Measurements from ENCODE around the gene ABCA12.
A peak's percentile ranks its signal among the peaks of the same experiment; 100 is the strongest.

The ABCA12 gene

DNA sequence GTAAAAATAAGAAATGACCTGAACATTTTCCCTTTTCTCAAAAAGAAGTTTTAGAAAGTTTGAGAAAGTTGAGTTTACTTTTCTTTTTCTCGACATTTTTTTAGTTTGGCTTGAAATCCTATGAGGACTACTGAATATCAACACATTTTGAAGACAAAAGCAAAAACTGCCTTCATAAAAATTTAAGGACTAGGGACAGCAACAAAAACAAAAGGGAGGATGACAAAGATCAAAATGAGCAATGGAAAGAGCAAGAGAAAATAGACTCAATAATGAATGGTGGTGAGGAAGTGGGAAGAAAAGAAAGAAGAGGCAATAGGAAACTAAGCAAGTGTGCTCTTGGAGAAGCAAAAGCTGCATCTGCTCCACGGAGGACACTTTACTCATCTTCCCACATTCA, 82.5 kb downstream of the ABCA12 start:
- H3K27me3 ChIP-seq: no peaks in the 10 kb centered on the region
- H3K36me3 ChIP-seq: no peaks in the 10 kb centered on the region
- H3K4me3 ChIP-seq: no peak overlapping the region
- no peak overlapping the region for H3K4me2 ChIP-seq
- TF ChIP-seq Cebpa-rat (IDR thresholded peaks at IDR 0.05): no peak
- H4K20me1 ChIP-seq: no peaks in the 10 kb centered on the region
- H3K9ac ChIP-seq: no peak overlapping the region
- H3K4me1 ChIP-seq: no peaks in the 10 kb centered on the region
- H3K27ac ChIP-seq: no peak overlapping the region
- H3K9me3 ChIP-seq: no peaks in the 10 kb centered on the region

DNA sequence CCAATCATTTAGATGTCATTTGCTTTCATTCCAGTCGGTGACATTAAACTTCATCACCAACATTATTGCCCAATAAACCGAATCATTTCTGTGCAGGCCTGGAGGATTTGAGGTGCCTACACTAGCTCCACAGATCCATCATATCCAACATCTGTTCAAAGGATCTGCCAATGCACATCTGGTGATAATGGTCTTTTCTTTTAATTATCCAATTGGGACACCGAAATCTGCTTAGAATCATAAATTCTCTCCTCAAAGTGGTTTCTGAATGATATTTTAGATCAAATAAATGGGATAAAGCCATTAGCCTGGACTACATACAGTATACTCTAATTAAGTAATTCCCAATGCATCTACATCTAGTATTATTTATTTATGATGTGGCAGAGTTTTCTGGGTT, 85.6 kb downstream of the ABCA12 start:
- TF ChIP-seq Cebpa-rat (IDR thresholded peaks at IDR 0.05): no peak

DNA sequence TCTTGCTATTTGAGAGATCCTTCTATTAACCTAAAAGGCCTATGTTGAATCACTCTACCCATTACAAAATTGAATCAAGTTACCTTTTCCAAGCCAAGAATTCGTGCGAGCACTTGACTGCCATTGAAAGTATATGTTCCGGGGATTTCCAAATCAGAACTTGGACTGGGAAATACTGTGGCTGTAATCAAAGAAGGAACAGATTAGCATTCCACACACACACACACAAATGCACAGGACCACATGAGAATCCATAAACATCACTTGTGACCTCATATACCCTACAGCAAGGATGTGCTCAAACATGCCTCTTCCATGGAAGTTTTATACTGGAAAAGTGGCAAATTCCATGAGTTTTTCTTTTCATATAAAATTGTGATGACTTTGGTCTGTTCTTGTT, 86.0 kb downstream of the ABCA12 start:
- H3K4me3 ChIP-seq: no peak overlapping the region
- H4K20me1 ChIP-seq: no peaks in the 10 kb centered on the region
- H3K4me2 ChIP-seq: no peak overlapping the region
- H3K4me1 ChIP-seq: no peaks in the 10 kb centered on the region
- H3K27ac ChIP-seq: no peak overlapping the region
- H3K27me3 ChIP-seq: no peaks in the 10 kb centered on the region
- H3K9ac ChIP-seq: no peak overlapping the region
- H3K36me3 ChIP-seq: no peaks in the 10 kb centered on the region
- TF ChIP-seq Cebpa-rat (IDR thresholded peaks at IDR 0.05): no peak
- H3K9me3 ChIP-seq: peaks cover 4% of the 10 kb centered on the region; the same call in 1 of the 2 replicates

More for the DNA sequence above, 85.6 kb downstream of the ABCA12 start:
- Histone ChIP-seq H3K4me1 (no peaks in the 10 kb centered on the region), H4K20me1 (no peaks in the 10 kb centered on the region), H3K4me2 (no peak overlapping the region), H3K9ac (no peak overlapping the region), H3K27ac (no peak overlapping the region), H3K9me3 (peaks cover 2% of the 10 kb centered on the region; the same call in 1 of the 2 replicates), H3K36me3 (no peaks in the 10 kb centered on the region), H3K27me3 (no peaks in the 10 kb centered on the region), H3K4me3 (no peak overlapping the region)

DNA sequence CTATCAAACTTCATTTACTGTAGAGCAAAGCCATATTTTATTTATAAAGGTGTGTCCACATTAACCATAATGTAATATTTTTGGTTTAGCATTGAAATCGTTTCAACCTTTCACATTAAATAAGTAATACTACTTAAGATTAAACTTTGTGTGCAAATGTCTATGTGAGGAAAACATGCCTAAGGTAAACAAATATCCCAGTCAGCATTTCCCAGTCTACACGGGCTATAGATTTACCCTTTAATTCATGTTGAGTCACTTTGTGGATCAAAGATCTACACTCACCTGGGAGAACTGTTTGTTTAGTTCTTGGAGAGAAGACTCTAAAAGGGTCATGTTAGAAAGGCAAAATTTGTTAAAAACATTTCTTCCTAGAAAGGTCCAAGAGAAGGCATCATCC, 89.1 kb downstream of the ABCA12 start:
- Histone ChIP-seq H3K4me2 (no peak overlapping the region), H3K4me1 (peaks cover 5% of the 10 kb centered on the region; the same call in 1 of the 2 replicates), H3K4me3 (no peak overlapping the region), H3K9ac (no peak overlapping the region), H3K27ac (no peak overlapping the region), H3K27me3 (no peaks in the 10 kb centered on the region), H3K36me3 (no peaks in the 10 kb centered on the region), H4K20me1 (no peaks in the 10 kb centered on the region), H3K9me3 (peaks cover 12% of the 10 kb centered on the region)
- TF ChIP-seq Cebpa-rat (IDR thresholded peaks at IDR 0.05): no peak

- no peaks in the 10 kb centered on the region for H3K9me3 ChIP-seq
- TF ChIP-seq Cebpa-rat (IDR thresholded peaks at IDR 0.05): no peak
- no peaks in the 10 kb centered on the region for H3K36me3 ChIP-seq
- no peak overlapping the region for H3K4me3 ChIP-seq
- H3K27me3 ChIP-seq: no peaks in the 10 kb centered on the region
- H3K9ac ChIP-seq: no peak overlapping the region
- no peak overlapping the region for H3K27ac ChIP-seq
- H4K20me1 ChIP-seq: no peaks in the 10 kb centered on the region
- no peaks in the 10 kb centered on the region for H3K4me1 ChIP-seq
- H3K4me2 ChIP-seq: no peak overlapping the region
These were observed 100.0 kb downstream of the ABCA12 start for GRCh38 chr2:215038421-215038820.

- Histone ChIP-seq H3K4me3 (no peak overlapping the region), H3K27me3 (no peaks in the 10 kb centered on the region), H3K27ac (no peak overlapping the region), H3K4me2 (no peak overlapping the region), H3K4me1 (peaks cover 17% of the 10 kb centered on the region), H3K9ac (no peak overlapping the region), H3K9me3 (no peaks in the 10 kb centered on the region), H3K36me3 (no peaks in the 10 kb centered on the region), H4K20me1 (no peaks in the 10 kb centered on the region)
- no peak for TF ChIP-seq Cebpa-rat (IDR thresholded peaks at IDR 0.05)
These were observed 102.1 kb downstream of the ABCA12 start for GRCh38 chr2:215036314-215036713.

DNA sequence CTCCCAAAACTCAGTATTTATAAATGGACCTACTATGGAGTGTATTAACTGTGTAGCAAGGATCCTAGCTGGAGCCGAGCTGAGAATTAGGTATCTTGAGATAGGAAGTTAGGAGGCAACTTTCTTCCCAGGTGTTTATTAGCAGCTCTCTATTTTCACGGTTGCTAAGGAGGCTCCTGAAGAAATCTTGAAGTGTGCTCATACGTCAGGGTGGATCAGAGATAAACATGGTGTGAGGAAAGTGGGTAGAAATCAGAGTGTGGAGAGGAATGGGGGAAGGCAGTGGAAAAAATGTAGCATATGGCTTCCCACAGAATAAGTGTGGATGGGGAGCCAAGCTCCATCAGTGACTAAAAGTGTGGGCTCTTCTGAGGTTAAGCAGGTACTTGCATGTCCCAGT, 104.3 kb downstream of the ABCA12 start:
- Histone ChIP-seq H3K4me3 (no peak overlapping the region), H3K9me3 (no peaks in the 10 kb centered on the region), H3K9ac (no peak overlapping the region), H3K4me2 (no peak overlapping the region), H4K20me1 (no peaks in the 10 kb centered on the region), H3K36me3 (no peaks in the 10 kb centered on the region), H3K4me1 (peaks cover 17% of the 10 kb centered on the region), H3K27ac (no peak overlapping the region), H3K27me3 (no peaks in the 10 kb centered on the region)
- TF ChIP-seq Cebpa-rat (IDR thresholded peaks at IDR 0.05): no peak

- Histone ChIP-seq H3K4me1 (peaks cover 17% of the 10 kb centered on the region), H3K27ac (0 out of 2 replicates have a peak overlapping the region, but pooled peaks have one; percentile 0), H4K20me1 (no peaks in the 10 kb centered on the region), H3K9me3 (0 out of 2 replicates have a peak, but pooled peaks cover 1% of the 10 kb centered on the region), H3K4me2 (peak overlapping the region; percentile 51), H3K27me3 (no peaks in the 10 kb centered on the region), H3K9ac (no peak overlapping the region), H3K36me3 (no peaks in the 10 kb centered on the region), H3K4me3 (no peak overlapping the region)
- no peak for TF ChIP-seq Cebpa-rat (IDR thresholded peaks at IDR 0.05)
These were observed 106.3 kb downstream of the ABCA12 start for GRCh38 chr2:215032153-215032552.

GRCh38 chr2:215031321-215031720, 107.1 kb downstream of the ABCA12 start:
- 0 out of 2 replicates have a peak, but pooled peaks cover 5% of the 10 kb centered on the region for H3K9me3 ChIP-seq
- no peak overlapping the region for H3K9ac ChIP-seq
- H3K4me3 ChIP-seq: 0 out of 2 replicates have a peak overlapping the region, but pooled peaks have one; percentile 7
- H4K20me1 ChIP-seq: no peaks in the 10 kb centered on the region
- TF ChIP-seq Cebpa-rat (IDR thresholded peaks at IDR 0.05): no peak
- no peaks in the 10 kb centered on the region for H3K27me3 ChIP-seq
- H3K4me2 ChIP-seq: peak overlapping the region; percentile 51
- no peak overlapping the region for H3K27ac ChIP-seq
- H3K4me1 ChIP-seq: peaks cover 22% of the 10 kb centered on the region
- H3K36me3 ChIP-seq: no peaks in the 10 kb centered on the region

DNA sequence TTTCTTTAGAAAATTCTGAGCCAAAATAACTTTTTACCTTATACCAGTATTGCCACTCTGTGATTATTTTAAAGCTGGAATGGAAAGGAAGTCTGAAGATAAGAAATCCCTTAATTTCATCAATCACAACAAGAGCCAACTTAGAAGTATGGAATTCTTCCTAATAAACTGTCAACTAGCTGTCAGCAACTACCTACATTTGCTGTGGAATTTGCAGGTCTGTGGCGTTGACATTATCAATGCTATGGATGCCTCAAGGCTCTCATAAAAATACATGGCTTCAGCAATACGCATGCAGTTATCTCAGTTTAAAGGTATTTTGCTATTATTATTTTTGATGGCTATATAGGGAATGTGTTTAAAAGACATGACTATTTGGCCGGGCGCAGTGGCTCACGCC, 108.5 kb downstream of the ABCA12 start:
- H3K27me3 ChIP-seq: no peaks in the 10 kb centered on the region
- no peak for TF ChIP-seq Cebpa-rat (IDR thresholded peaks at IDR 0.05)
- no peak overlapping the region for H3K9ac ChIP-seq
- H3K4me3 ChIP-seq: no peak overlapping the region
- H3K9me3 ChIP-seq: 0 out of 2 replicates have a peak, but pooled peaks cover 5% of the 10 kb centered on the region
- H3K4me2 ChIP-seq: no peak overlapping the region
- no peak overlapping the region for H3K27ac ChIP-seq
- H4K20me1 ChIP-seq: no peaks in the 10 kb centered on the region
- no peaks in the 10 kb centered on the region for H3K36me3 ChIP-seq
- peaks cover 25% of the 10 kb centered on the region for H3K4me1 ChIP-seq

GRCh38 chr2:215028231-215028630, 110.2 kb downstream of the ABCA12 start:
- H3K4me2 ChIP-seq: no peak overlapping the region
- TF ChIP-seq Cebpa-rat (IDR thresholded peaks at IDR 0.05): no peak

More at GRCh38 chr2:215028231-215028630, 110.2 kb downstream of the ABCA12 start:
- no peaks in the 10 kb centered on the region for H3K27me3 ChIP-seq
- peaks cover 37% of the 10 kb centered on the region for H3K4me1 ChIP-seq
- no peaks in the 10 kb centered on the region for H3K36me3 ChIP-seq
- 0 out of 2 replicates have a peak, but pooled peaks cover 5% of the 10 kb centered on the region for H3K9me3 ChIP-seq
- no peak overlapping the region for H3K9ac ChIP-seq
- no peak overlapping the region for H3K27ac ChIP-seq
- no peaks in the 10 kb centered on the region for H4K20me1 ChIP-seq
- H3K4me3 ChIP-seq: no peak overlapping the region

All from BLaER1 (cell line).